NCI-H187 (cell line): ENCODE results near the gene NLRX1.
"Not testable (repeated sequence)": the region's sequence is repeated elsewhere in the genome, so short reads cannot be mapped to it uniquely, and the experiment has no call there.

ENCODE experiments used
- DNase-seq, 2 experiments: peaks; one replicate each; lab custom pipeline; 2025; lab: John Stamatoyannopoulos, UW

NLRX1 gene, protein sequence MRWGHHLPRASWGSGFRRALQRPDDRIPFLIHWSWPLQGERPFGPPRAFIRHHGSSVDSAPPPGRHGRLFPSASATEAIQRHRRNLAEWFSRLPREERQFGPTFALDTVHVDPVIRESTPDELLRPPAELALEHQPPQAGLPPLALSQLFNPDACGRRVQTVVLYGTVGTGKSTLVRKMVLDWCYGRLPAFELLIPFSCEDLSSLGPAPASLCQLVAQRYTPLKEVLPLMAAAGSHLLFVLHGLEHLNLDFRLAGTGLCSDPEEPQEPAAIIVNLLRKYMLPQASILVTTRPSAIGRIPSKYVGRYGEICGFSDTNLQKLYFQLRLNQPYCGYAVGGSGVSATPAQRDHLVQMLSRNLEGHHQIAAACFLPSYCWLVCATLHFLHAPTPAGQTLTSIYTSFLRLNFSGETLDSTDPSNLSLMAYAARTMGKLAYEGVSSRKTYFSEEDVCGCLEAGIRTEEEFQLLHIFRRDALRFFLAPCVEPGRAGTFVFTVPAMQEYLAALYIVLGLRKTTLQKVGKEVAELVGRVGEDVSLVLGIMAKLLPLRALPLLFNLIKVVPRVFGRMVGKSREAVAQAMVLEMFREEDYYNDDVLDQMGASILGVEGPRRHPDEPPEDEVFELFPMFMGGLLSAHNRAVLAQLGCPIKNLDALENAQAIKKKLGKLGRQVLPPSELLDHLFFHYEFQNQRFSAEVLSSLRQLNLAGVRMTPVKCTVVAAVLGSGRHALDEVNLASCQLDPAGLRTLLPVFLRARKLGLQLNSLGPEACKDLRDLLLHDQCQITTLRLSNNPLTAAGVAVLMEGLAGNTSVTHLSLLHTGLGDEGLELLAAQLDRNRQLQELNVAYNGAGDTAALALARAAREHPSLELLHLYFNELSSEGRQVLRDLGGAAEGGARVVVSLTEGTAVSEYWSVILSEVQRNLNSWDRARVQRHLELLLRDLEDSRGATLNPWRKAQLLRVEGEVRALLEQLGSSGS

DNA sequence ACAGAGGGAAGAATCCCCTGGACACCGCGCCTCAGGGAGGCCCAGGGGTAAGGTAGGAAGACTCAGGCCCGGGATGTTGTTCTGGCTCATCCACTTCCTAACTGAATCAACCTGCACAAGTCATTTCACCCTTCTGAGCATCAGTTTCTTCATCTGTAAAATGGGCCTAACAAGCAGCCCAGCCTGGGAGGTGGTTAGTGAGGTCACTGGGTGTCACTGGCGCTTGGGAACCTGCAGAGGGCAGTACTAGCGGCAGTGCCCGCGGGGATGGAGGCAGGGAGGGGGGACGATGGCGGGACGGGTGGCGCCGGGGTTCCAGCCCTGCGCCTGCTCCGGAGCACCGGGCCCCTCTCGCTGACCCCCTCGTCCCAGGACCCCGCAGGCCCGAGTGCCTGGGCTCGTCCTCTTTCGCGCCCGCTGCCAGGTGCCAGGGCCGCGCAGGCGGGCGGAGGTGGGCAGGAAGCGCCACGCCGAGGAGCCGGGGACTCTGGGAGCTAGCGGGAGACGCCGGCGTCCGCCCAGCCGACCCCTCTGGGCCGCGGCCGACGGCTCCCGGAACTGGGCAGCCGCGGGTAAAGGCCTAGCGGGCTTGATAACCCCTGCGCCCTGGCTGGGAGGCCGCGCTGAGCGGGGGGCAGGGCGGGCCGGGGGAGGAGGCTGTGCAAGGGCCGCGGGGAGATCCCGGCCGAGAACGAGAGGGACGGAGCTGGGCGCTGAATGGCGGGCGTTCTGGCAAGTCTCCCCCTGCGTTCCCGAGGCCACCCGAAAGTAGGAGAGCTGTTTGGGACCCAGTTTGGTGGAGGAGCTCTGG is at the start of gene NLRX1:
TSS of gene NLRX1 (plus strand) at position 255 of the 811 bp plus-strand sequence. CDS start 2,679 bp downstream, outside the sequence.
- DNase-seq: peak; percentile 21 to 40

DNA sequence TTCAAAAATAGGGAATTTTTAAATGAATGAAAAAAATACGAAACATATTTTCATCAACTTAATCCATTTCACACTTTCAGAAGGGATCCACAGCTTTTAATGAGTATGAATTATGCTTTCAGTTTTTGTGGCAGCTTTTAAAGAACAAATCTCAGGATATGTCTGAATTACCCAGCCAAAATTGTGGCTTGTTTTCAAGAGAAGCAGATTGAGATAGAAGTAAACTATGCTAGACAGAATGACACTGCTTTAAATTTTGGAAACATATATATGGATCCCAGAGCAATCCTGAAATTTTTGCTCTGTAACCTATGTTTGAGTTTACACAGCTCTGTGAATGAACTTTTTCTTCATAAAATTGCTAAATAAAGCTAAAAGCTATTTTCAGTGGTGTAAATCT is 49.6 kb upstream of the NLRX1 start:
- DNase-seq: no peak

DNA sequence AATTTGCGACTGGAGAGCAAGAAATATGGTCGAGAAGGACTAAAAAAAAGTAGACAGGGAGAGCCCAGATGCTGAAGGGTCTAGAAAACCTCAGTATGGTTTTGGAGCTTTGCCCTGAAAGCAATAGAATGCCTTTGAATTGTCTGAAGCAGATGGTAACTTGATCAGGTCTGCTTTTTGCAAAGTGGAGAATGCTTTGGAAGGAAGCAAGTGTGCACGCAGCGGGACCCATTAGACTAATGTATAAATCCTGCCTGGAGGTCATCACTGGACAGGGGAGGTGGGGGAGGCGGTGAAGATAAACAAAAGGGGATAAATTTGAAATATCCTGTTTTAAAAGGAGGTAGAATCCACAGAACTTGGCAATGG is 47.9 kb upstream of the NLRX1 start:
- DNase-seq: peak in 1 of 2 experiments; percentile 44

DNA sequence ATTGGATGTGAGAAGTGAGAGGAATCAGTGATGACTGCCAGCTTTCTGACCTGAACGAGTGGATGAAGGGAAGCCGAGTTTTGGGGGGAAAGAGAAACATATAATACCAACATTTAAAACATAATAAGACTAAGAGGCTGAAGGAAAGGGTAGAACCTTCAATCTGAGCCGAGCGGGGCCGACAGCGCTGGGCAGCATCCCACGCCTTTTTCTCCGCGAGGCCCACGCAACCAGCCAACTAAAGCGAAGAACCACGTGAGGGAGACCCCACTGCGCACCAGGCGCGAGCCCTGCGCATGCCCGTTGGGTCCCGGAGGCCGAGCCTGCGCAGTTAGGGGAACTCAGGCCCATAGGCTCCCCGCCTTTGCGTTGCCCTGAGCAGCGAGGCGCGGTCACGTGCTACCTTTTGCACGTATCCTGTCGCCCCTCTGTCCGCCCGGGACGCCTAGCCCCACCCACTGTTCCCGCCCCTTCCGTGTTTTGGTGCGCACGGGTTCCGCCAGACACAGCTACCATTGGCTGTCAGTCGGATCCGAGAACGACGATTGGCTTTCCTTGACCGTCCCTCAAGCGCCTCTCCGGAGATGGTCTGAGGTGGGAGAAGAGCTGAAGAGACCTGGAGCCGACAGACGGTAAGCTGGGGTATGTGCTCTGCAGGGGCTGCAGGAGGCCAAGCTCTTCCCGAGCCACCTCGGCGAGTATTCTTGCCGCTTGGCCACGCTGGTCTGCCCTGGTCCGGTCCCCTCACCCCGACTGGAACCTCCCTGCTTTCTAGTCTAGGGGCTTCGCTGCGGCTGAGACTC is 47.3 kb upstream of the NLRX1 start, which contains the start of gene HINFP:
TSS of gene HINFP (plus strand) at position 573 of the 803 bp plus-strand sequence. CDS start 5,365 bp downstream, outside the sequence.
- peak; percentile 95 to 98 for DNase-seq

DNA sequence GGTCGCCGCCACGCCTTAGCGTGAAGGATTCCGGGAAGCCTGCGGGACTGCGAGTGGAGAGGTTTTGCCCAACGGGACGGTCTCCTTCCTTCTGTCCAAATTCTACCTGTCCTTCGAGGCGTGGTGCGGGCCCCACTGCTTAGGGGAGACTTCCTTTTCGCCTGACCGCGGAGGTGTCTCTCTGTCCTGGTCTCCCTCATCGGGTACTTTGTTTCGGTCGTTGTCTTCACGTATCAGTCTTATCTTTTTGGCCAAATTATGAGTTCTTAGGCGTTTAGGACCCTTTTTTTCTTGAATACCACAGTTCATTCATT is 46.8 kb upstream of the NLRX1 start:
- no peak for DNase-seq

DNA sequence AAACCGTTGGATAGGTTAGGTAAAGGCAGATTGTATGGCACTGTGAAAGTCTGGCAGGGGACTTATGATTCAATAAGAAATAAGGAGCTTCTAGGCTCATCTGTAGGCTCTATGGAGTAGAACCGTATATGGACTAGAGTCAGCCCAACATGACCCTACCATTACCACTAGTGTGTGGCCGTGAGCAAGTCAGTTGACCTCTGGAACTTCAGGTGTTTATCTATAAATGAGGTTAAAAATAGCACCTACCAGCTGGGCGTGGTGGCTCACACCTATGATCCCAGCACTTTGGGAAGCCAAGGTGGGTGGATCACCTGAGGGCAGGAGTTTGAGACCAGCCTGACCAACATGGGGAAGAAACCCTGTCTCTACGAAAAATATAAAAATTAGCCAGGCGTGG is 42.7 kb upstream of the NLRX1 start:
- no peak for DNase-seq

DNA sequence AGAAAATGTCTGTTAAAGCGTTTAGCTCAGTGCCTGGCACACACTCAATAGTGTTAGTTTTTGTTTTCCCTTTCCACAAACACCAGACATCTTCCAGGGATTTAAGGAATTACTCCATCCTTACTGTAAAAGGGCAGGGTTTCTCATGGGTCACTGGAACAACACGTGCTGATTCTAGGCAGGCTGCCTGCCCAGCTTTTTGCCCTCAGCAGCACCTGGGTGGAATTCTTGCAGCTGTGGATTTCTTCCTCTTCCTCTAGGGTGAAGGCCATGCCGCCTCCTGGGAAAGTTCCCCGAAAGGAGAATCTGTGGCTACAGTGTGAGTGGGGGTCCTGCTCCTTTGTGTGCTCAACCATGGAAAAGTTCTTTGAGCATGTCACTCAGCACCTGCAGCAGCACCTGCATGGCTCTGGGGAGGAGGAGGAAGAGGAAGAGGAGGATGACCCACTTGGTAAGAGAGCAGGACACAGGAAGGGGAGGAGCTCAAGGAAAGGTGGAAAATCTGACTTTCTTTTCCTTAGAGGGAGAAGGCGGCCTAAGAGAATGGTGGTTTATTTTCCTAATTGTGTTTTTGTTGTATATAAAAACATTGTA is 41.8 kb upstream of the NLRX1 start:
- DNase-seq: no peak

DNA sequence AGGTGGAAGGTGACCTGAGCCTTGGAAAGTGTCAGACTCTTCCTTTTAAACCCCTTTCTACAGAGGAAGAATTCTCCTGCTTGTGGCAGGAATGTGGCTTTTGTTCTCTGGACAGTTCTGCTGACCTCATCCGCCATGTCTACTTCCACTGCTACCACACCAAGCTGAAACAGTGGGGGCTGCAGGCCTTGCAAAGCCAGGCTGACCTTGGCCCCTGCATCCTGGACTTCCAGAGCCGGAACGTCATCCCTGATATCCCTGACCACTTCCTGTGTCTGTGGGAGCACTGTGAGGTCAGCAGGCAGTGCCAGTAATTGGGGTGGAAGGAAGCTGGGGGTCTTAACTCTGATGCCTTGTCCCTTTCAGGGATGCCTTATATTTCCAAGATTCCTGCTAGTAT is 37.9 kb upstream of the NLRX1 start:
- DNase-seq: no peak

DNA sequence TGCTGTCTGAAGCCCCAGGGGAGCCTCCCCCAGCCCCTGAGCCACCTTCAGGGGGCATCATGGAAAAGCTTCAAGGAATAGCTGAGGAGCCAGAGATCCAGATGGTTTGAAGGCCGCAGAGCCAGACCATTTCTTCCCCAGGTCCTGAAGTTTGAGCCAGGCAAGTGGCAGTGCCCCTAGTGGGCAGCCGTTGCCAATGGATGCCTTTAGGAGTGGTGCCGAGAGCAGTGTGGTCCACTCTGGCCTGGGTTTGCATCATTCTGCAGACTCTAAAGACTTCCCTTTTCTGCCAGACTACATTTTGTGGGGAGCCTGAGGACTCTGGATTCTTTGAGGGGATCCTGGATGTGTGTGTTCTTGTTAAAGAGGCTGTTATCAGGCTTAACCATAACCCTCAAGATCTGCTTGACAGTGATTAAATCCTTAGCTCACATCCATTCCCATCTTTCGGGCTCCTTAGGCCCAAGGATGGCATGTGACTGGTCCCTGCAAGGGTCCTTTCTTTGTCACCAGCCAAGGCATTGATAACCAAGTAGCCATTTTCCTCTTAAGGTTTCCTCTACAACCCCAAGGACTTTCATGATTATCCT is 34.0 kb upstream of the NLRX1 start:
- no peak for DNase-seq

DNA sequence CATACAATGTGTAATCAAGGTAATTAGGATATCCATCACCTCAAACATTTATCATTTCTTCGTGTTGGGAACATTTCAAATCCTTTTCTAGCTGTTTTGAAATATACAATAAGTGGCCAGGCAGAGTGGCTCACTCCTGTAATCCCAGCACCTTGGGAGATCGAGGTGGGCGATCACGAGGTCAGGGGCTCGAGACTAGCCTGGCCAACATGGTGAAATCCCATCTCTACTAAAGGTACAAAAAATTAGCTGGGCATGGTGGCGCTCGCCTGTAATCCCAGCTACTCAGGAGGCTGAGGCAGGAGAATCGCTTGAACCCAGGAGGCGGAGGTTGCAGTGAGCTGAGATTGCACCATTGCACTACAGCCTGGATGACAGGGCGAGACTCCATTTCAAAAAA is 29.2 kb upstream of the NLRX1 start:
- DNase-seq: not testable (repeated sequence)

DNA sequence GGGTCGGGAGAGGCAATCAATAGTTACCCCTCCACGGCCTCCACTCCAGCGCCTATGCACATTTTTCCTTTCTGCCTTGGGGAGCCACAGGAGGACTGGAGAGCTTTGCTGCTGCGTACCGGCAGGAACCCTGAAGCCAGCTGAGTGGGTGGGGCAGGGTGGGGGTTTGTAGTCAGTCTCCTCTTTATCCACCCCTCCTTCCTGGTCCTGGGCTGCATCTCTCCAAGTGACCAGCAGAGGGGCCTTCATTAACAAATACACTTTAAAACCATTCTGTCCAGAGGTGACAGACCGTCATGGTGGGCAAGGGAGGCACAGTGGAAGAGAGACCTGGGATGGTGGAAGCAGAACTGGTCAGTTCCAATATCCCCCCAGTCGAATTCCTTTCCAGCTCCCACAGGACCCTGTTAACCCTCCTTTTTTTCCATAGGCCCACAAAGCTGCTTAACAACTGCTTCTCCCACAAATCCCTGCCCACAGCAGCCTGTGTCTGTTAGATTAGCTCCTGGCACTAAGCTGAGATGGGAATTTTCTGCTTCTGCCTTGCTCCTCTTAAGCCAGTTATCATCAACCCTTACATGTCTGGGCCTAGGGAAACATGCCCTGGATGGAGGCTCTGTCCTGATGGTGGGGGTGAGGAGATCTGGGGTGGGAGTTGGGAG is 23.6 kb upstream of the NLRX1 start:
- no peak for DNase-seq

DNA sequence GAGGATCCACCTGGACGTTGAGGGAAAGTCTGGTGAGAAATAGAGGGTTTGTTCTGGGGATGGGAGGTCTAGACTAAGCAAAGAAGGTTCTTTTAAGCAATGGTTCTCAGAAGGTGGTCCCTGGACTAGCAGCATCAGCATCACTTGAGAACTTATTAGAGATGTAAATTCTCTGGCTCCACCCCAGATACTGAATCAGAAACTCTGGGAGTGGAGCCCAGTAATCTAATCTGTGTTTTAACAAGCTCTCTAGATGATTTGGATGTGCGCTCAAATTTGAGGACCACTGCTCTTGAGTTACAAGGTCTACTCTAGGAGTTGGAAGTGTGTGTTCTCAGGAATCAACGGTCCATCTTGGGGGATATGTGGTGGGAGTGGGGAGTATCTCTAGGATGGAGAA is 23.0 kb upstream of the NLRX1 start:
- no peak for DNase-seq

DNA sequence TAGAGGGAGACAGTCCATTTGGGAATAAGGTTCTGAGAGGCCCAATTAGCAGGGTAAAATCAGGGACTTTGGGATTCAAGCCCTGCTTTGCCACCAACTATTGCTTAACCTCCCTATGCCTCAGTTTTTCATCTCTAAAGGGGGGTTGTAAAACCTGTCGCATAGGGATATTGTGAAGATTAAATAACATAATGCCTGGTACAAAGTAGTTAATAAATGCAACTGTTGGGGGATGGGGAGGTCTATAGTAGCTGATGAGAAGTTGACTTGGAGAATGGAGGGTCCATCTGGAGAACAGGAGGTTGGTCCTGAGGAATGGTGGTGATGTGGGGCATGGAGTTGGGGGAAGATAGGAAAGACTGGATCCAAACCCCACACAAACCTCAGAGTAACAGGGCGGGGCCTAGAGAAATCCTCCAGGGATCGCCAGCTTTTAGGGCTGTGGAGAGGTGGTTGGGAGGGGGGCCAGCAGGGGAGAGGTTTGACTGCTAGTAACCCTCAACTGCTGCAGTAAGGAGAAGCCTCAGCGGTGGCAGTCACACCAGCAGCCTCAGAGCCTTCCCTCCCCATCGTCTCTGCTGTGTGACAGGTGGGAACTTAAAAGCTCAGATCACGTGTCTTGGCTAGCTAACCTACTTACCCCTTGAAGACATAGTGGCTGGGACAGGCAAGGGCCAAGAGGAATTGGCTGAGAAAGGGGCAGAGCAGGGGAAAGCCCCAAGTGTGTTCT is 20.8 kb upstream of the NLRX1 start:
- DNase-seq: peak in 1 of 2 experiments; percentile 57

DNA sequence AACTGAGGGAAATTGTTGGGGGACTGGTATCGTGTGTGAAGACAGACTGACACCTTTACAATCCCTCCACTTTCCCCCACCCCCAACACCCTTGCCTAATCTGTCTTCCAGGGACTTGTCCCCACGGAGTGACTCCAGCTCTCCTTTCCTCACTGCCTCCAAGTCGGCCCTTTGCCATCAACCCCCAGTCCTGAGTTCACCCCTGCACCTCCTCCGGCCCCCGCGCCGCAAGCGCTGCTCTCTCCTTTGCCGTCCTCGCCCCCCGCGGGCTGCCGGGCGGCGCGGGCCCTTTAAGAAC is 19.9 kb upstream of the NLRX1 start:
- no peak for DNase-seq

DNA sequence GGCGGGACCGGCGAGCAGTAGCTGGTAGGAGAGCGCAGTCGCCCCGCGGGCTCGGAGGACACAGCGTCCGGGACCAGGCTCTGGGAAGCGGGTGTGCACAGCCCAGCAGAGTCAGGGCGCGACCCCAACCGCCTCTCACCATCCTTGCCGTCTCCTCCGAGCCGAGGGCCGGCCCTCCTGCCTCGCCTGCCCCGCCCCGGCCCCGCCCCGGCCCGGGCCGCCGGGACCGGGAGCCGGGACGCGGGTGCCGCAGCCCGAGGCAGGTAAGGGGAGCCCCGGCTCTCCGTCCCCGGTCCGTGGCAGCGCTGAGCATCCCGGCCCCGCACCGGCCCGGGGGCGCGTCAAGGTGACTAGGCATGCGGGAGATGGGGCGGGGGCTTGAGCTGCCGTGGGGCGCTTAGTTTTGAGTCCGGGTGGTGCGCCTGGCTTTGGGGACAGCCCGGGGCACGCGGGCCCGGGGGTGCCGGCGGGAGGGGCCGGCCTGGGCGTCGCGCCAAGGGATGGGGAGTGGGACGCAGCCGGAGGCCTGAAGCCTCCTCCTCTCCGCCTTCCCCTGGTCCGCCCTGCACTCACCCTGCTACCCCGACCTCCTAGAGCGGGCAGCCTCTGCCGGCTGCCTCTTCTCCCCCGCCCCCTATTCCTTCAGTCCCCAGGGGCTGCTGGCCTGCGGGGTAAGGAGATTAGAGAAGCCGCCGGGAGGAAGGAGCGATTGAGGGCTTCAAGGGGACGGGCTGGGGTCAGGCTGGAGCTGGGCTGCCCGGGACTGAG is 19.3 kb upstream of the NLRX1 start, which contains the start of gene ABCG4:
TSS of gene ABCG4 (plus strand) at position 35 of the 768 bp plus-strand sequence. CDS start 914 bp downstream, outside the sequence.
- no peak for DNase-seq

DNA sequence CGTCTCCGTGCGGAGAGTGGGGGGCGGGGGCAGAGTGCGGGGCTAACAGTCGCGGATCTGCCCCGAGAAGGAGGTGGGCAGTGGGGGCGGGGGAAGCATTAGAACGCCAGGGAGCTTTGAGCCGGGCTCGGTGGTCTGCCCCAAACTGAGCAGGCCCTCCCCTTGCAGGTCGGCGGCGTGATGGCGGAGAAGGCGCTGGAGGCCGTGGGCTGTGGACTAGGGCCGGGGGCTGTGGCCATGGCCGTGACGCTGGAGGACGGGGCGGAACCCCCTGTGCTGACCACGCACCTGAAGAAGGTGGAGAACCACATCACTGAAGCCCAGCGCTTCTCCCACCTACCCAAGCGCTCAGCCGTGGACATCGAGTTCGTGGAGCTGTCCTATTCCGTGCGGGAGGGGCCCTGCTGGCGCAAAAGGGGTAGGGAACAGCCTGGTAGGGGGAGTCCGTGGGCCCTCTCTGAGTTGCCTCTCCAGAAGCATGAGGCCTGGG is 18.7 kb upstream of the NLRX1 start:
- no peak for DNase-seq

DNA sequence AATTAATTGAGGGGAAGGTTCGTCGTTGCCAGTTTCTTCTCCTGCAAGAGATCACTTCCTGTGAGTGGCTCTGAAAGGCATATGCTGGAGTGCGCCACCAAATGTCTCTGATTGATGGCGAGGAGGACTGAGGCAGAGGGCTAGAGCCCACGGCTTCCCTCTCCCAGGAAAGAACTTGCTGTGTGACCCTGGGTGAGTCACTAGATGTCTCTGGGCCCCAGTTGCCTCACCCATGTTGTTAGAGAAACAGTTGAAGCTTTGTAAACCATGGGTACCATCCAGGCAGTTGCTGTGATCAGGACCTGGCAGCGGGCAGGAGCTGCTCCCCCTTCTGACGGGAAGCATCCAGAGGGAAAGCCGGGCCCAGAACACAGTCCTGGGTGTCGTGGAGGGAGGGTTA is 16.5 kb upstream of the NLRX1 start:
- no peak for DNase-seq

DNA sequence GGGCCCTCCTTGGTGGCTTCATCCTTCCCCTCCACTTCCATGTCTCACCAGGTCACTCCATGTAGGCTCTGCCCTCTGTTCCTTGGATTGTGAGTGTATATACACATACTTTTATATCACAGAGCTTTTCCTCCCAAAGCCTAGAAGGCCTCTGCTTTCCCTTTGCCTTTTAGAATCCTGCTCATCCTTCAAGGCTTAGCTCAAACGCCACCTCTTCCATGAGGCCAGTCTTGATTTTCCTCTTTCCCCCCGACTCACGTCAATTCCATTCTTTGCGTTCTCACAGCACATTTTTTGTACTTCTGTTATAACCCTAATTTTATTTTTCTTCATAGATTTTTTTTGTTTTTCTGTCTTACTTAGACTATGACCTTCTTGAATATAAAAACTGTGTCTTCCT is 15.9 kb upstream of the NLRX1 start:
- no peak for DNase-seq
